GM18861 (cell line): ENCODE data around the gene PCBP3.

Experiments used
- ATAC-seq: cut with Tn5 transposase; IDR thresholded peaks from one replicate; pipeline ENCODE4 v1.9.1; 2021; ENCODE audit not compliant: unreplicated experiment

The PCBP3 gene

DNA sequence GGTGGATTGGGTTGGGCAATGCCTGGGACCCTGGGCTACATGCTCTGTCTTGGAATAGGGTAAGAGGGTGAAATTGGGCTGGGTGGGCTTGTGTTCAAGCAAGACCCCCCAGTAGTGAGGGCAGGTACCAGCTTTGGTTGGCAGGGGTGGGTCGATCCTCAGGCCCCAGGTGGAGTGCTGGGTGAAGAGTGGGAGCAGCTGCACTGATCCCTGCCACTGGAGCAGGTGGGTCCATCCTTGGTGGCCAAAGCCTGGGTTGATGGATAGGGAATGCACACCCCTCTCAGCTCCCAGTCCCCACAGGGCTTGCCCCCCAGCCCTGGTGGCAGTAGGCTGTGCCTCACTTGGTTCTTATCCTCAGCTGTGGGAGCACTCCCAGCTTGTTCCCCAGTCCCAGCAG lies 135.2 kb downstream of the PCBP3 start:
- no peak for ATAC-seq

DNA sequence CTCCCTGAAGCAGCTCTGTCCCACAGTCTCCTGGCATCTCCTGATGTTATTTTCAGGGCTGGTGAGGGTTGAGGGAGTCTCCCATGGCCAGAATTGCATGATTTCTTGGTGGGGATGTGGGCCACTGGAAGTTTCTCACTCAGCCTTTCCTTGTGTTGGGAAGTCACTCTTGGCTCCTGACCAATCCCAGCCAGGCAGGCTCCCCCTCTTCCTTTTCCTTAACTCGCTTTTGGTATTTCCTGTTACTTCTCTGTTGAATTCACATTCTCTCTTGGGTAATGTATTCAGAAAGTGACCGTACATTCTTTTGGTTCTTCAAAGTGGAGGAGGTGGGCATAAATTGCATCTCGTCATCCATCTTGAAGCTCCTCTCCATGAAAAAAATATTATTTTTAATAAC lies 135.7 kb downstream of the PCBP3 start:
- ATAC-seq: no peak

DNA sequence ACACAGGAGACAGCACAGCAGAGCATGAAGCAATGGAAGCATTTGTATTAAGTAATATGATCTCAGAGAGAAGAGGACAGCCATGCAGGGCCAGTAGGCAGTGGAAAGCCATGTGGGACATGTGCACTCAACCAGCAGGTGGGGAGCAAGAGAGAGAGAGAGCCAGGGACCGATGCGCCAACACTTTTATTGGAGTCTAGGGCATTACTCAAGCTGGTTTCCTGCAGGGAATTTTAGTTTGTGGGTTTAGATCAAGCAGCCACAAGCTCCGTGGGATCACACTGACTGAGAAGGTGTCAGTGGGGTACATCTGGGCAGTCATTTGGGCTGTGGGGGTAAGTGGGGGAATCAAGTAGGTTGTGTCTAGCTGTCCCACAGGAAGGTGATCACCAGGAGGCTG lies 137.1 kb downstream of the PCBP3 start:
- no peak for ATAC-seq

DNA sequence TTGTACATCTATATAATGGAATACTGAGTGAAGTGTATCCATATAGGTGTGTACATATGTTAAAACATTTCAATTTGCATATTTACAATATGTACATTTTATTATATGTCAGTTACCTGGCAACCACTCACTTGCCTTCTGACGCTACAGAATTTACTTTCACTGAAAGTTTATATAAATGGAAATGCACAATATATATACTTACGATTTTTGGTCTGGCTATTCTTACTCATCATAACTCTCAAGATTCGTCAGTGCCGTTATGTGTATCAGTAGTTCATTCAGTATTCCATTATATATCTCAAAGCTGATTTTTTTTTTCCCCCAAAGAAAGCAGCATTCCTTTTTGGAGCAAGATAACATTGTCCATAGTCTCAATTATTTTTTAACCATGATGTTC lies 138.2 kb downstream of the PCBP3 start:
- no peak for ATAC-seq

DNA sequence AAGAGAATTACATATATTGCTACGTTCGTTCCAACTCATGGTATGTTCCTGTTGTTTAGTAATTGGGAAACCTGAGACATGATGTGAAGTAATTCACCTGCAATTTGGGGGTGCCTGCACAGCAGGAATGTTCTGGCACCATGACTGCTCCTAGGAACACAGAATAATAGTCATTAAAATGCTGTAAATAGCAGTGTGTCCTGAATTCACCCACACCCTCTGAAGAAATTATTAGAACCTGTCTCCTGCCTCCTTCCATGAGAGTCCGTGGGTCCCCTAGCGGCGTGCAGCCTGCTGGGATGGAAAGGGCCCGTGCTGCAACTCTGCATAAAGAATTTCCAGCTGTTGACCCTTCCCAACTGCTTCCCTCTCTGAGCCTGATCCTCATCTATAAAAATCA lies 143.1 kb downstream of the PCBP3 start:
- ATAC-seq: no peak

DNA sequence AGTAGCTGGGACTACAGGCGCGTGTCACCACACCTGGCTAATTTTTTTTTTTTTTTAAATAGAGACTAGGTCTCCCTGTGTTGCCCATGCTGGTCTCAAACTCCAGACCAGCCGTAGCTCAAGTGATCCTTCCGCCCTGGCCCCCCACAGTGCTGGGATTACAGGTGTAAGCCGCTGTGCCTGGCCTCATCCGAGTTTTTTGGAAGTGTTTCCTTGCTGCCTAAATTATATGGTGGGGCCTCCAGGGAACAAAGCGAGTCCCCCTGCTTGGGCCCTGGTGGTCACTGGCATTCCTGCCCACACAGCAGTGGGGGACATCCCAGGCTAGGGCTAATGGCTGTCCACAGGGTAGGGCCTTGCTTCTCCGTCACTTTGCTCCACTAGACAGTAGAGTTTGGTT lies 143.8 kb downstream of the PCBP3 start:
- no peak for ATAC-seq

DNA sequence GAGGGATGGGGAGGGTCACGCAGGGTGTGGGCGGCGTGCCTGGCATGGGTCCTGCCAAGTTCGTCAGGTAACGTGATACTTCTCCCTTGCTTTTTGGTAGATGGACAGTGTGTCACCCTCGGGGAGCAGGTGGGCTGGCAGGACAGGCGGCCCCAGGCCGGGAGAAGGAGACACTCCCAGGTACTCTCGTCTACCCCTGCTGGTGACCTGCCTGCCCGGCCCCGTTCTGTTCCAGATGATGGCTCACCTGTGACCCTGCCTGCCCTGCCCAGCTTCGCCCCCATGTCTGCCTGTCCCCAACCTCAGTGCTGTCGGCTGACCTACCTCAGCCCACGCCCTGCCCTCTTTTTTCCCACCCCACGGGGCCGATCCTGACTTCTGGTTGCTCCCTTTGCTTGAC lies 144.7 kb downstream of the PCBP3 start:
- no peak for ATAC-seq

DNA sequence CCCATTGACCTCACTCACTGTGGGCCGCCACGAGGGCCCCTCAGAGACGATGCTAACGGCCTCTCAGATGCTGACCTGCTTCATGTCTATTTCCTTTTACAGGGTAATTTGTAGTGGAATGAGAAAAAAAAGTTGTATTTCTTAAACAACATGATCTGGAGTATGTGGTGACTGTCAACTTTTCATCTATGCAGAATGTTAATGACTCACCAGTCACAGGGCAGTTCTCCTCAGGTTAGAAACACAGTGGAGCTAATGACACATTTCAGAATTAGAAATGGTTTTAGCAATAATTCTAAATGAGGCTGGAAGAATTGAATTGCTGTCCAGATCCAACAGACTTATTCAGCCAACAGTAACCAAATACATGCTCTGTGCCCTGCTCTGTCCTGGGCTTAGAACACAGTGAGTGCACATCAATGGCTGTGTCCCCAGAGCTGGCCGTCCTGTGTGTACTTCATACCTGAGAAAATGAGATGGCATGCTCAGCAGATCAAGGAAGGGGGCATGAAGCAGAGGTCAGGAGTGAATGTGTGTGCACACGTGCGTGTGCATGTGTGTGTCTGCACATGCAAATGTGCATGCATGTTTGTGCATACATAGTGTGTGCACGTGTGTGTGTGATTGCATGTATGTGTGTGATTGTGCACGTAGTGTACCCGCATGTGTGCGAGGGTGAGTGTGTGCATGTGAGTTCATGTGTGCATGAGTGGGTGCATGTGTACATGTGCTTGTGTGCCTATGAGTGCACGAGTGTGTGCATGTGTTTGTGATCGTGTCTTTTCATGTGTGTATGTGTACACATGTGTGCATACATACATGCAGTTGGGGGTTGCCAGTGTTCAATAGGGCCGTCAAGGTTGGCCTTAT lies 145.3 kb downstream of the PCBP3 start:
- ATAC-seq: no peak

DNA sequence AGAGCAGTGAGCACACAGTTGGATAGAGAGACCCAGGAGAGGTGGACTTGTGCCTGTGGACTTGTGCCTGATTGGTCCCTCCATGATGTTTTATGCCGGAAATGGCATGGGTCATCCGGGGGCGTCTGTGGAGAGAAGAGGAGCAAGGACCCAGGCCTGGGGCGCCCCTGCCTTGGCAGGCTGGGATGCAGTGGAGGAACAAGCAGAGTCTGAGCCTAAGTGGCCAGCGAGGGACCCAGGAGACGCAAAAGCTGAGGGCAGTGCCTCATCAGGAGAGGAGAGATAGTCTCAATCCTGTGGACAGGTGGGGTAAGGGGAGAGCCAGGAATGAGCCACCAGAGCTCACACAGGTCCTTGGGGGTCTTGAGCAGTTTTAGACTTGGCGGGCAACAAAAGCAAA lies 146.9 kb downstream of the PCBP3 start:
- ATAC-seq: no peak

DNA sequence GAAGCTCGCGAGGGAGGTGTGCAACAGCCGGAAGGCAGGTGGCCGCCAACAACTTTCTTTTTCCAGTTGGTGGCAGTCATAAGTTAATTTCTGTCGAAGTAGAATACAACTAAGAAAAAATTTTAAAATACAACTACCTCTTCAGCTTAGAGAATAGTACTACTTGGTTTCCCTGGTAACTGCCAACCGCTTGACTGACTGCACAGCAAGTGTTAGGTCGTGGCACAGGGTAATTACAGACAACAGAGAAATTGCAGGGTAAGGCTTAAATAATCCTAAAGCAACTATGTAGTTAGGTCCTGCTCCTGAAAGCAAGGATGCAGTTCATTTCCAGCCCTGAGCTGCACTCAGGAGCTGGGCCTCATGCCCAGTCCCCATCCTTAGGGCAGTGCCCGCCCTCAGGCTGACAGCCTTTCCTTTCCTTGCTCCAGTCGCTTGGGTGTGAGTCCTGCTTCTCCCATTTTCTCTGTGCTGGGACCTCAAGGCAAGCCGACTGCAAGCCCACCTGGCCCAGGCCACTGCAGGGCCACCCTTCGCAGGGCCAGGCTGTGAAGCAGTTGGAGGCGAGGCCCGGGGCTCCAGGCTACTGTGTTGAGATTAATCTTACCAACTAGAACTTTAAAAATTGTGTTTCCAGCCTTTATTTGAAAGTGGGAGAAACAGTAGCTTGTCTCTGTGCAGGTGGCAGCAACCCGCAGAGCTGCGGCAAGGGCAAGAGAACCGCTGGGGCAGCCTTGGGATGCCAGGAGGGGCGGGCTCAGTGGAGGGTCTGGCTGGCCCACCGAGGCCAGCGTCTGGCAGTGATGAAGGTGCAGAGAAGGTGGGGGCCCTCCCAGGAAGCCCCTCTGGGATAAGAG lies 148.3 kb downstream of the PCBP3 start:
- no peak for ATAC-seq

DNA sequence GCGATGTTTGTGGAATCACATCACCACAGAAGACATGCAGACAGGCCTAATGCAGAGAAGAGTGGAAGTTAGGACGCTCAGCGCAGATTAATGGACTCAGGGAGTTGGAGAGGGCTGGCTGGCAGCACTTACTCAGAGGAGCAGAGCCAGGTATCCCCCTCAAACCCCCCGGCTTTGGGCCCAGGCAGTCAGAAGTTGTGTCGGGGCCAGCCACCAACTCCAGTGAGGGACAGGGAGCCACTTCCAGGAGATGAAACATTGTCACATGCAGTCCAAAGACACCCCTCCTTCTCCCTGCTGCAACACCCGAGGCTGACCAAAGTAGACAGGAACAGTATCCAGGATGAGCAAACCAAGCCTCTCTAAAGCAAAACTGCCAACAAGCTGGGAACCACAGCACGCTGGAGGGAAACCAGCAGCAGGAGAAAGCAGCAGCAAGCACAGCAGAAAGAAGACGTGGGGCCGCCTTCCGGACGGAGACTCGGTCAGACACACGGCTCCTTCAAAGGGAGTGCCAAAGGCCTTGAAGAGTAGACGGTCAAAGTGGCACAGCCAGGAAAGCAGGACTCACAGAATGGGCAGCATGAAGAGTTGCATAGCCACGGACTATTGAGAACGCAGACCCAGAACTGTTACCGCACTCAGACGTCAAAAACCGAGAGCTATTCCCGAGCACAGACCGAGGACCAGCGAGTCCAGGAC lies 149.3 kb downstream of the PCBP3 start:
- ATAC-seq: no peak

DNA sequence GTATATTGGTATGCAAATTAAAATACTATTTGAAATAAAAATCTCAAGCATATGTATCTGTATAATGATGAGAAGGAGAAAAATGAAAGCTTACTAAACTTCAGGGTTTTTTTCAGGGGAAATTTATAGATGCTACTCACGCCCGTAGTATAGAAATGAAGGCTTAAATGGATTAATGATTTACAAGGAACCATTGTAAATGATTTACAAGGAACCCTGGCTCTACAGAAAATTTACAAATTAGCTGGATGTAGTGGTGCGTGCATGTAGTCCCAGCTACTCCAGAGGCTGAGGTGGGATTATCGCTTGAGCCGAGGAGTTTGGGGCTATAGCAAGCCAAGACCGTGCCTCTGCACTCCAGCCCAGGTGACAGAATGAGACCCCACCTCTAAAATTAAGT lies 150.5 kb downstream of the PCBP3 start:
- ATAC-seq: no peak

DNA sequence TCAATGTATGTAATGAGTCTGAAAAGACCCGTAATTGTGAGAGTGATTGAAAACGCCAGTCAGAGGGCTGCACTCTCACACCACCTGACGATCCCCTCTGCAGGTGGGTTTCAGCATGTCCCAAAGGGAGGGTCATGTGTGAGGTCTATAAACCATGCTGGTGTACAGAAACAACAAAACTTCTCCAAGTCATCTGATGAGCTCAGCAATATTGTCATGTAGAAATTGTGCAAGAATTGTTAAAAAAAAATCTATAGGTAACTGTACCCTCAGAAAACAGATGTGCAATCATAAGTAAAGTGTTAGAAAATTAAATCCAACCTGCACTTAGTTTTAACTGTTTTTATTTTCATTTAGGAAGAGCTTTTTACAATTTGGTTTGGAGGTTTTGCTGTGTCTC lies 152.5 kb downstream of the PCBP3 start:
- ATAC-seq: no peak

DNA sequence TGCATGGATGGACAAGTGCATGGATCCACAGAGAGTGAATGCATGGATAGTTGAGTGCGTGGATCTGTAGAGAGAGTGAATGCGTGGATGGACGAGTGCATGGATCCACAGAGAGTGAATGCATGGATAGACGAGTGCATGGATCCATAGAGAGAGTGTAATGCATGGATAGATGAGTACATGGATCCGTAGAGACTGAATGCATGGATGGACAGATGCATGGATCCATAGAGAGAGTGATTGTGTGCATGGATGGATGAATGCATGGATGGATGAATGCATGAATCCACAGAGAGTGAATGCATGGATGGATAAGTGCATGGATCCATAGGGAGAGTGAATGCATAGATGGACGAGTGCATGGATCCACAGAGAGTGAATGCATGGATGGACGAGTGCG lies 153.8 kb downstream of the PCBP3 start:
- no peak for ATAC-seq

DNA sequence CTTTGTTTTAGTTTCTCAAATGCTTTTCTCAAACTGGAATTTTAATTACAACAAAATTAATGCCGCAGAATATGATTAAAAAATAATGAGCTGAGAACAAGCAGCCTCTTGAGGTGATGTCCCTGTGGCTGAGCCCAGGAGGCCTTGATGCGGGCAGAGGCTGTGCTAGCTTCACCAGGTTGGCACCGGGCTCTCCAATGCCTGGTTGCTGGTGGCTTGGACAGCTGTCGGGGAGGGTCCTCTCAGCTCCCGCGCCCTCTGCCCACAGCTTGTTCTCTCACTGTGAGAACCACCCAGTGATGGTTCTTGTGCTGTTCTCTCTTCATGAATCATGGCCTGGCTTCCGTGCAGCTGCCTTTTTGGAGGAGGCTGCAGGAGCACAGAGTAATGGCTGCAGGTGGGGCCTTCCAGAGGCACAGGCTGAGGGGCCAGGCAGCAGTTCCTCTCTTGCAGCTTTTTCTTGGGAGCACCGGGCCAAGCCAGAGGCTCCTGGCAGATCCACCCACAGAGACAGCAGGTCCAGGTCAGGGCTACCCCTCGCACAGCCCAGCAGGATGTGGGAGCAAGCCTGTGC lies 156.3 kb downstream of the PCBP3 start:
- no peak for ATAC-seq

DNA sequence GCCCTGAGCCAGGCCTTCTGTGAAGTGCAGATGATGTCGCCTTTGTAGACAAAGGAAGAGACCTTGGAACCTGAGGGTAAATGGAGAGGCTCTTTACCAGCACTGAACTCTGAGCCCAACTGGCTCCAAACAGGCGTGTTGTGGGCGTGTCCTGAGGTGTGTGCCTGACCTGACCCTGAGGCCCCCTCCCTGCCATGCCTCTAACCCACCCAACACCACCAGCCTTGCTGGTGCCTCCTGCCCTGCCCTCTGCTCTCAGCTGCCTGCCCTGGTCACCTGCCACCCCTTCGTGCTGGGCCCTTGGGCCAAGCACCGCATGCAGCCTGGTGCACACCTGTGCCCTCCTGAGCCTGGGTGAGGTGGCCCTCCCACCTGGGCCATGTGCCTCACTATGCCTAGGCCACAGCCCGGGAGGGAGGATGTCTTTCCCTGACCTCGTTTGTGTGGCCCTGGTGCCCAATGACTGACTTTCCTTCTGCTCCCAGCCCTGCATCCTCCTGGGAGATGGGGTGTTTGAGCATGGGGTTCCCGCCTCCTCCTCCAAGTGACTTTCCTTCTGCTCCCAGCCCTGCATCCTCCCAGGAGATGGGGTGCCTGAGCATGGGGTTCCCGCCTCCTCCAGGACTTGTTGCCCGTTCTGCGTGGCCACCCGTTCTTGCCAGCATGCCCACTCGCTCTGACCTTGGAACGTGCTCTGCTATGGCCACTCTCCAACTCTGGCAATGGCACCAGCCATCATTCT lies 157.0 kb downstream of the PCBP3 start:
- ATAC-seq: no peak

DNA sequence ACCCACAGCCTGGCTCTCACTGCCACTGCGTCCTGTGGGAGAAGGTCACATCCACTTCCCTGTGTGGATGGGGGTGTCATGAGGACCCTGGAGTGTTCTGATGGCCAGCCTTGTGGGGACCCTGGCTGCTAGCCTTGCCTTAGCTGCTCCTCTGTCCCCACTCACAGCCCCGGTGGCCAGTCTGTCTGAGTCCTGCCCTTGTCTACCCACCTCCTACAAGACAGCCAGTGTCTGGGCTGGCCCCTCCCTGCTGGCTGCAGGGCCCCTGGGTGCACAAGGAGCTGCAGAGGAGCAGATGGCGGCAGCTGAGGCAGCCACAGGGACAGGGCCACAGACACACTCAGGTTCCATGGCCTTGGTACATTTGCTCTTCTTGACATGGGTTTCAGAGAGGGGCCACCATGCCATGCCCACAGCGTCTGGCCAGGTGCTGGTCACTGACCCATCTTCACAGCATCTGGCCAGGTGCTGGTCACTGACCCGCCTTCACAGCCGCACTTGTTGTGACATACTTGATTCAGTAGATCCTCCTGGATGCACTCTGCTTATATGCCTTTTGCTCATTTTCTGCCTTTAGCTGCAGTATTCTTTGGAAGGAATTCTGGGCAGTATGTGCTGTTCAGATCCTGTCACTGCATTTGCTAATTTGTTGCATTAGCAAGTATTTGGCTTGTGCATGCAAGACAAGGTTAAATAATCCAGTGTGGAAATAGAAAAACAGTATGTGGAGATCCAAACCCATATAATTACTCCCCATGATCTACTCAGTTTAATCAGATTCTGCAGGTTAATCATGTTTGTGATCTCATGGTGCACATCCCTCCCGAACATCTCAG lies 157.8 kb downstream of the PCBP3 start:
- ATAC-seq: no peak

DNA sequence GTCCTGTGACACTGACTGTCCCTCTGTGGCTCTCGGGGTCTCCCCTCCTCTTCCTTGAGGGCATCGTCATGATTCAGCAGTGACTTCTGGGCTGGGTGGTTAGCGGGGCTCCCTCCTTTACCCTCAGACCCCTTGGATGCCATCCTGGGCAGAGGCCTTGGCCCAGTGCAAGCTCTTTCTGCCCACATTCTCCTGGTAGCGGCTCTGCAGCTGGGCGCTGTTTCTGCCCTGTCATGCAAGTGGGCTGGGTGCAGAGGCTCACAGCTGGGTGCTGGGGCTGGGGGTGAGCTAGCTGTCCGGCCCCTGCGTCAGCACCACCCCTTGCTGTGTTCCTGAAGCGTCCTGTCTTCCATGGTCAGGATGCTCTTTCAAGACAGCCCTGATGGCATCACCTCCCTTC lies 158.5 kb downstream of the PCBP3 start:
- ATAC-seq: no peak

DNA sequence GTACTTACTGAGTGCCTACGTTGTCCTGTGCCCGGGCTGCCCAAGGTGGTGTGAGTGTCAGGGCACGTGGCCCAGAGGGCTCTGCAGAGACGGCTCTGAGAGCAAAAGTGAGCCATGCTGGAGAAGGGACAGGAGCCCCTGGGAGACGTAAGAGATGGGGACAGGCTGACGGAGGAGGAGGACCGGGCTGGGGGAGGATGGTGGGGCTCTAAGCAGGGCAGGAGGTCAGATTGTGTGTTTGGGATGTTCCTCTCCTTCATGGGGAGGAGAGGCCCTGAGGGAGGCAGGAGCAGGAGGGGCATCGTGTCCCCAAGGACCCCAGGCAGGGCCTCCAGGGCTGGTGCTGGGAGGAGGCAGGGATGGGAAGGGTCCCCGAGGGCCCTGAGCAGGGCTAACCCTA lies 158.9 kb downstream of the PCBP3 start:
- no peak for ATAC-seq
